ENCODE data around the gene TEKT2. TPM values are rescaled to one million over a fixed set of nuclear protein-coding genes. Genes with fewer than 3 reads are reported as not detected.

The TEKT2 gene
- total RNA-seq, 2 donors from 2014 or later: 5.6 to 9.5 TPM

DNA sequence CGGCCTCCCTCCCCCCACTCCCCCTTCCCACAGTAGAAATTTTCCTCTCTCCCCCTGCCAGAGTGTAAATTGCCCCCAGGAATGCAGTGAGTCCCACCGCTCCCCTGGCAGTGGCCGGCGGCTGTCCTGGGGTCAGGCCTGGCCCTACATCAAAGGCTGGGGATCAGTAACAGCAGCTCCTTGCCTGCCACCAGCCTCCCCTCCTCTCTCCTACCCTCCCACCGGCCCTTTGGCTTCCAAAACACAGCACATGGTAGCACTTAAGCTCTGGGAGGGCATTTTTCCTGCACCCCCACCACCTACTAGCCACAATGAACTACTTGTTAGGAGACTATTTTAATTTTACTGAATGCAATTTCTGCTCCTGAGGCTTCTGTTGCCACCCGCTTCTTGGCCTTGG, 50.1 kb downstream of the TEKT2 start:
- Mint-ChIP-seq H3K27ac (no peak overlapping the region), H3K27me3 (ENCODE audit: insufficient read depth) (no peaks in the 10 kb centered on the region), H3K4me3 (no peak overlapping the region), H3K9me3 (no peaks in the 10 kb centered on the region), H3K36me3 (ENCODE audit: low read depth) (peaks cover 17% of the 10 kb centered on the region), H3K4me1 (no peaks in the 10 kb centered on the region)
- no peaks in the 10 kb centered on the region for H3K9me3 ChIP-seq (ENCODE audit: control insufficient read depth, low read length)
- H3K9ac ChIP-seq (ENCODE audit: extremely low read depth, low read length, poor library complexity, severe bottlenecking): no peak overlapping the region
- DNase-seq: no peak
- peaks cover 27% of the 10 kb centered on the region for H3K36me3 ChIP-seq (ENCODE audit: control insufficient read depth, insufficient read depth, low read length)
- WGBS, 2 experiments (ENCODE audit: insufficient coverage in 1 of 2, insufficient read length in 1 of 2): 70 to 75% methylated on average over 2 to 6 of the region's 6 CpGs
- H3K27me3 ChIP-seq (ENCODE audit: control insufficient read depth, insufficient read depth, low read length, poor library complexity, severe bottlenecking): no peaks in the 10 kb centered on the region
- H3K27ac ChIP-seq (ENCODE audit: low read depth, low read length): no peak overlapping the region
- H3K4me1 ChIP-seq (ENCODE audit: control insufficient read depth, insufficient read depth, low read length): no peaks in the 10 kb centered on the region
- TF ChIP-seq, protein P1, sequence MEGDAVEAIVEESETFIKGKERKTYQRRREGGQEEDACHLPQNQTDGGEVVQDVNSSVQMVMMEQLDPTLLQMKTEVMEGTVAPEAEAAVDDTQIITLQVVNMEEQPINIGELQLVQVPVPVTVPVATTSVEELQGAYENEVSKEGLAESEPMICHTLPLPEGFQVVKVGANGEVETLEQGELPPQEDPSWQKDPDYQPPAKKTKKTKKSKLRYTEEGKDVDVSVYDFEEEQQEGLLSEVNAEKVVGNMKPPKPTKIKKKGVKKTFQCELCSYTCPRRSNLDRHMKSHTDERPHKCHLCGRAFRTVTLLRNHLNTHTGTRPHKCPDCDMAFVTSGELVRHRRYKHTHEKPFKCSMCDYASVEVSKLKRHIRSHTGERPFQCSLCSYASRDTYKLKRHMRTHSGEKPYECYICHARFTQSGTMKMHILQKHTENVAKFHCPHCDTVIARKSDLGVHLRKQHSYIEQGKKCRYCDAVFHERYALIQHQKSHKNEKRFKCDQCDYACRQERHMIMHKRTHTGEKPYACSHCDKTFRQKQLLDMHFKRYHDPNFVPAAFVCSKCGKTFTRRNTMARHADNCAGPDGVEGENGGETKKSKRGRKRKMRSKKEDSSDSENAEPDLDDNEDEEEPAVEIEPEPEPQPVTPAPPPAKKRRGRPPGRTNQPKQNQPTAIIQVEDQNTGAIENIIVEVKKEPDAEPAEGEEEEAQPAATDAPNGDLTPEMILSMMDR (conservative IDR thresholded peaks at IDR 0.05): no peak
- H3K4me3 ChIP-seq (ENCODE audit: low read length): no peak overlapping the region

DNA sequence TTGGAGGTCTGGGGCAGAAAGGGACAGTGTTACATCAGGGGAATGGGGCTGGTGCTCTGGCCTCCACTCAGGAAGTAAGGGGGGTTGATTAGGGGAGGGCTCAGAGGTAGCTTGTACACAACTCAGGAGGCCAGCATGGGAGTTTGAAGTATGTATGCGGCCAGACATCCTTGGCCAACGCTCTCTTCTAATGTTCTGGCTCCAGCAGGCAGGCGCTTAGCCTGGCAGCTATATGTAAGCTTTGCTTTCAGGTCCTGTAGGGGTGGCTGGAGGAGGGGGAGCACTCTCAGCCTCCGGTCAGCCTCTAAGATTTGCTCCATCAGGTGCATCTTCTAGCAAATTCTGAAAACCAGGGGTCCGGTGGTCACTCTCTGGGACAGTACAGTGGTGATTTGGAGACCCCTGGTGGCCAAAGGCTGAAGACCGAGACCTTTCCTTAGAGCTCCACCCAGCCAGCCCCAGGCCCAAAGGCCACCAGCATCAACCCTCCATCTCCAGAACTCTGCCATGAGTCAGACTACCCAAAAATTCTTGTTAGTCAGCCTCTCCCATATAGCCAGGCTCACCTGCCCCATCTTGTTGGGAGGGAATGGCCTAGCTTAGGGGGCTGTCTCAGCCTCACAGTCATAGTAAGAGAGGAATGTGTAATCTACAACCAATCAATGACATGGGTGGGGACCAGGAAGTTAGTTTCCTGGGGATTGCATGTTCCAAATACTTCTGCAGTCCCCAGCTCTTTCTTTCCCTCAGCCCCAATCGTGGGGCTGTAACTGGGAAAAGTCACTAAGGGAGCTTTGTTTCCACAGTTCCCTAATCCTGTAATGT, 50.8 kb downstream of the TEKT2 start:
- H3K9me3 Mint-ChIP-seq: no peaks in the 10 kb centered on the region
- no peaks in the 10 kb centered on the region for H3K27me3 Mint-ChIP-seq (ENCODE audit: insufficient read depth)
- no peak overlapping the region for H3K4me3 ChIP-seq (ENCODE audit: low read length)
- H3K4me3 Mint-ChIP-seq: no peak overlapping the region
- H3K9me3 ChIP-seq (ENCODE audit: control insufficient read depth, low read length): no peaks in the 10 kb centered on the region
- H3K9ac ChIP-seq (ENCODE audit: extremely low read depth, low read length, poor library complexity, severe bottlenecking): no peak overlapping the region
- no peaks in the 10 kb centered on the region for H3K4me1 ChIP-seq (ENCODE audit: control insufficient read depth, insufficient read depth, low read length)
- DNase-seq: peak; percentile 95
- H3K36me3 Mint-ChIP-seq (ENCODE audit: low read depth): peaks cover 17% of the 10 kb centered on the region
- 60 to 75% methylated on average over 5 to 7 of the region's 7 CpGs for WGBS, 2 experiments (ENCODE audit: insufficient coverage in 1 of 2, insufficient read length in 1 of 2)
- TF ChIP-seq, protein P1 (conservative IDR thresholded peaks at IDR 0.05): peak; percentile 96
- peaks cover 29% of the 10 kb centered on the region for H3K36me3 ChIP-seq (ENCODE audit: control insufficient read depth, insufficient read depth, low read length)
- H3K27ac ChIP-seq (ENCODE audit: low read depth, low read length): no peak overlapping the region
- peak overlapping the region; percentile 44 for H3K27ac Mint-ChIP-seq
- no peaks in the 10 kb centered on the region for H3K27me3 ChIP-seq (ENCODE audit: control insufficient read depth, insufficient read depth, low read length, poor library complexity, severe bottlenecking)
- no peaks in the 10 kb centered on the region for H3K4me1 Mint-ChIP-seq

DNA sequence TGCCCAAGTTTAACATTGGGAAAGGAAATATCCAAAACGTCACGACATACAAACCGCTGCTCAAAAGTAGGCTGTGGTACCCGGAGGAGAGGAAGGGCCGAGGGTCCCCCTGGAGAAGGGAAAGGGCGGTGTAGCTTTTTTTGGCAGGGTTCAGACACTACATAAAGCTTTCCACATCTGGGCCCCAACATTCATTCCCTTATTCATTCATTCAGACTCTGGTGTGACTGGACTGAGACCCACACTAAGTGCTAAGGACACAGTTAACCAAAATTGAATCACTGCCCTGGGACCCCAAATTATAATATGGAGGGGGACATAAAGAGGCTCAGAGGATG, 51.4 kb downstream of the TEKT2 start:
- H3K36me3 Mint-ChIP-seq (ENCODE audit: low read depth): peaks cover 17% of the 10 kb centered on the region
- no peak overlapping the region for H3K4me3 Mint-ChIP-seq
- no peaks in the 10 kb centered on the region for H3K27me3 Mint-ChIP-seq (ENCODE audit: insufficient read depth)
- no peaks in the 10 kb centered on the region for H3K9me3 Mint-ChIP-seq
- H3K27me3 ChIP-seq (ENCODE audit: control insufficient read depth, insufficient read depth, low read length, poor library complexity, severe bottlenecking): no peaks in the 10 kb centered on the region
- H3K27ac Mint-ChIP-seq: peak overlapping the region; percentile 62
- H3K9me3 ChIP-seq (ENCODE audit: control insufficient read depth, low read length): no peaks in the 10 kb centered on the region
- H3K4me1 ChIP-seq (ENCODE audit: control insufficient read depth, insufficient read depth, low read length): no peaks in the 10 kb centered on the region
- WGBS, 2 experiments (ENCODE audit: insufficient coverage in 1 of 2, insufficient read length in 1 of 2): 87 to 88% methylated on average over 5 to 6 of the region's 6 CpGs
- DNase-seq: no peak
- no peak overlapping the region for H3K27ac ChIP-seq (ENCODE audit: low read depth, low read length)
- no peaks in the 10 kb centered on the region for H3K4me1 Mint-ChIP-seq
- TF ChIP-seq, protein P1 (conservative IDR thresholded peaks at IDR 0.05): no peak
- no peak overlapping the region for H3K9ac ChIP-seq (ENCODE audit: extremely low read depth, low read length, poor library complexity, severe bottlenecking)
- H3K4me3 ChIP-seq (ENCODE audit: low read length): no peak overlapping the region
- H3K36me3 ChIP-seq (ENCODE audit: control insufficient read depth, insufficient read depth, low read length): peaks cover 35% of the 10 kb centered on the region

All from endodermal cell (in vitro differentiated cells).